ENCODE results near the gene RAB11B.
"Not testable (repeated sequence)": the region's sequence is repeated elsewhere in the genome, so short reads cannot be mapped to it uniquely, and the experiment has no call there.

The RAB11B gene

GRCh38 chr19:8371011-8371804 lies 19.0 kb upstream of the RAB11B start:
- DNase-seq = no peak

GRCh38 chr19:8373867-8374813 lies 16.0 kb upstream of the RAB11B start:
- DNase-seq = no peak

GRCh38 chr19:8375766-8376165 lies 14.4 kb upstream of the RAB11B start:
- not testable (repeated sequence) for DNase-seq

- not testable (repeated sequence) for DNase-seq
Observed at GRCh38 chr19:8376373-8376974, 13.7 kb upstream of the RAB11B start.

- DNase-seq = no peak
Observed at GRCh38 chr19:8377598-8377997, 12.6 kb upstream of the RAB11B start.

- DNase-seq = not testable (repeated sequence)
Observed at GRCh38 chr19:8379156-8379891, 10.8 kb upstream of the RAB11B start.

GRCh38 chr19:8384569-8384968 lies 5.6 kb upstream of the RAB11B start:
- not testable (repeated sequence) for DNase-seq

- DNase-seq = not testable (repeated sequence)
Observed at GRCh38 chr19:8385103-8385502, 5.1 kb upstream of the RAB11B start.

- not testable (repeated sequence) for DNase-seq
Observed at GRCh38 chr19:8385566-8385965, 4.6 kb upstream of the RAB11B start.

GRCh38 chr19:8386419-8386818 lies 3.7 kb upstream of the RAB11B start:
- not testable (repeated sequence) for DNase-seq

GRCh38 chr19:8386990-8387389 lies 3.2 kb upstream of the RAB11B start:
- no peak for DNase-seq

- DNase-seq = no peak
Observed at GRCh38 chr19:8387688-8388611, 2.2 kb upstream of the RAB11B start.

GRCh38 chr19:8388612-8388958 lies 1.6 kb upstream of the RAB11B start:
- DNase-seq = no peak

- DNase-seq = peak; percentile 79
Observed at GRCh38 chr19:8390617-8390981, 439 bp downstream of the RAB11B start.

GRCh38 chr19:8391198-8392016 lies 1.2 kb downstream of the RAB11B start:
- DNase-seq = no peak

- no peak for DNase-seq
Observed at GRCh38 chr19:8392017-8392591, 1.9 kb downstream of the RAB11B start.

- DNase-seq = no peak
Observed at GRCh38 chr19:8393192-8393870, 3.2 kb downstream of the RAB11B start.

- DNase-seq = no peak
Observed at GRCh38 chr19:8393871-8394250, 3.7 kb downstream of the RAB11B start.

- DNase-seq = no peak
Observed at GRCh38 chr19:8395621-8396082, 5.5 kb downstream of the RAB11B start.

GRCh38 chr19:8396185-8396562 lies 6.0 kb downstream of the RAB11B start:
- no peak for DNase-seq
